Brain microvascular endothelial cell (primary cell): ENCODE measurements around the gene TRIM37.
A peak's percentile ranks its signal among the peaks of the same experiment; 100 is the strongest.

Experiments used
- DNase-seq: peaks from one replicate; pipeline ENCODE4 v3.0.0-alpha.2; 2020
- H3K27ac ChIP-seq: fragments of 250-450 bp; sonication (Bioruptor Pico); 2 replicates; pipeline ENCODE4 v1.5.1; 2020; ENCODE audit warnings: mild to moderate bottlenecking, moderate library complexity
- H3K27me3 ChIP-seq: fragments of 250-450 bp; sonication (Bioruptor Pico); replicated peaks from 2 replicates; pipeline ENCODE4 v1.5.1; 2020; ENCODE audit warnings: mild to moderate bottlenecking
- H3K36me3 ChIP-seq: fragments of 250-450 bp; sonication (Bioruptor Pico); replicated peaks from 2 replicates; pipeline ENCODE4 v1.5.1; 2020; ENCODE audit warnings: mild to moderate bottlenecking
- H3K4me3 ChIP-seq: 2 replicates; pipeline ENCODE4 v1.5.1; 2011; ENCODE audit warnings: low read depth, mild to moderate bottlenecking, control low read depth, low read length, moderate library complexity
- CTCF ChIP-seq: IDR thresholded peaks from 2 replicates; pipeline ENCODE4 v1.5.1; 2011; ENCODE audit warnings: low read depth, mild to moderate bottlenecking, moderate library complexity, low read length, control low read depth, inconsistent platforms; ENCODE audit errors: missing control alignments
- in situ Hi-C: cut with HindIII; loops from 2 replicates; pipeline ENCODE4 v1.10.0; 2017; ENCODE audit warnings: low sequenced_read_pairs, low pct_ligation_motif_present

Gene TRIM37

GRCh38 chr17:59106463-59107305 lies at the start of gene TRIM37:
Gene TRIM37 (minus strand): TSS chr17:59106880. CDS start chr17:59106461, 419 bp downstream.
- TF ChIP-seq CTCF = no peak
- Histone ChIP-seq H3K27me3 (no peaks in the 10 kb centered on the region), H3K27ac (peak within 1 kb of the TSS; percentile 96), H3K36me3 (peaks cover 6% of the 10 kb centered on the region), H3K4me3 (peak within 1 kb of the TSS; percentile 88)
- in situ Hi-C loops = no loop called here
- DNase-seq = peak; percentile 98

GRCh38 chr17:59155439-59156177 lies 48.9 kb upstream of the TRIM37 start, which contains the start of gene PRR11:
Gene PRR11 (plus strand): TSS chr17:59155746. CDS start chr17:59169753, 14,007 bp downstream.
- H3K27ac ChIP-seq = peak within 1 kb of the TSS; percentile 78
- DNase-seq = peak; percentile 100
- no peak for TF ChIP-seq CTCF
- in situ Hi-C loops = no loop called here
- H3K36me3 ChIP-seq = no peaks in the 10 kb centered on the region
- H3K4me3 ChIP-seq = peak within 1 kb of the TSS; percentile 92
- no peaks in the 10 kb centered on the region for H3K27me3 ChIP-seq

- no peak for DNase-seq
- Histone ChIP-seq H3K36me3 (no peaks in the 10 kb centered on the region), H3K4me3 (peak within 1 kb of the TSS; percentile 92), H3K27ac (peak within 1 kb of the TSS; percentile 78), H3K27me3 (no peaks in the 10 kb centered on the region)
- in situ Hi-C loops = no loop called here
- TF ChIP-seq CTCF = no peak
Observed at GRCh38 chr17:59154721-59155438, 48.2 kb upstream of the TRIM37 start, which contains the start of gene SKA2. Gene SKA2 (minus strand): TSS chr17:59155186. CDS start chr17:59155163, 23 bp downstream.

GRCh38 chr17:59154292-59154720 lies 47.6 kb upstream of the TRIM37 start:
- Histone ChIP-seq H3K36me3 (no peaks in the 10 kb centered on the region), H3K27me3 (no peaks in the 10 kb centered on the region), H3K4me3 (peak overlapping the region; percentile 92), H3K27ac (peak overlapping the region; percentile 78)
- TF ChIP-seq CTCF = no peak
- in situ Hi-C loops = no loop called here
- peak; percentile 25 for DNase-seq

- H3K36me3 ChIP-seq = no peaks in the 10 kb centered on the region
- no peak for DNase-seq
- no peaks in the 10 kb centered on the region for H3K27me3 ChIP-seq
- peak overlapping the region; percentile 92 for H3K4me3 ChIP-seq
- in situ Hi-C loops = no loop called here
- no peak for TF ChIP-seq CTCF
- peak overlapping the region; percentile 78 for H3K27ac ChIP-seq
Observed at GRCh38 chr17:59152925-59153324, 46.2 kb upstream of the TRIM37 start.
